Activated CD4-positive, alpha-beta T cell treated with anti-CD3 and anti-CD28 coated beads, Interleukin-2, amount 10 ng/mL, durations not matched to agents 24 days and 14 days (primary cell): ENCODE results near the gene PEX26. TPM values are rescaled to one million over a fixed set of nuclear protein-coding genes. Genes with fewer than 3 reads are reported as not detected.
A peak's percentile ranks its signal among the peaks of the same experiment; 100 is the strongest.
"Not testable (repeated sequence)": the region's sequence is repeated elsewhere in the genome, so short reads cannot be mapped to it uniquely, and the experiment has no call there.

ENCODE experiments used
- DNase-seq: peaks from one replicate; pipeline ENCODE4 v3.0.0; 2022
- H3K27ac Mint-ChIP-seq: one replicate; pipeline ENCODE4 v1.8.0; 2022; ENCODE audit warnings: mild to moderate bottlenecking, mixed read lengths
- H3K27me3 Mint-ChIP-seq: one replicate; pipeline ENCODE4 v1.8.0; 2022; ENCODE audit warnings: mixed read lengths
- H3K36me3 Mint-ChIP-seq: one replicate; pipeline ENCODE4 v1.8.0; 2022; ENCODE audit warnings: low read depth, mild to moderate bottlenecking, mixed read lengths
- H3K4me1 Mint-ChIP-seq: one replicate; pipeline ENCODE4 v1.8.0; 2021; ENCODE audit warnings: mixed read lengths
- H3K4me3 Mint-ChIP-seq: one replicate; pipeline ENCODE4 v1.8.0; 2022; ENCODE audit warnings: mild to moderate bottlenecking, moderate library complexity, mixed read lengths
- H3K9me3 Mint-ChIP-seq: one replicate; pipeline ENCODE4 v1.8.0; 2021; ENCODE audit warnings: mixed read lengths
- intact Hi-C: fragments of 100-400 bp; cut with micrococcal nuclease; formaldehyde crosslinking; loops from one replicate; pipeline ENCODE4 v1.15.1; 2023
- total RNA-seq: library from RNA; stranded (reverse); gene quantifications from 2 replicates; pipeline ENCODE4 v1.2.3, GENCODE V29; 2022

PEX26 gene
- total RNA-seq, 1 donor from 2014 or later = 54.0 TPM

- intact Hi-C loops = no loop called here
- H3K36me3 Mint-ChIP-seq = peaks cover 68% of the 10 kb centered on the region
- H3K4me3 Mint-ChIP-seq = no peak overlapping the region
- no peaks in the 10 kb centered on the region for H3K27me3 Mint-ChIP-seq
- H3K9me3 Mint-ChIP-seq = no peaks in the 10 kb centered on the region
- peaks cover 19% of the 10 kb centered on the region for H3K4me1 Mint-ChIP-seq
- DNase-seq = no peak
- no peak overlapping the region for H3K27ac Mint-ChIP-seq
Measured at GRCh38 chr22:18087350-18087855, 9.6 kb downstream of the PEX26 start.

- Mint-ChIP-seq H3K9me3 (no peaks in the 10 kb centered on the region), H3K27me3 (no peaks in the 10 kb centered on the region), H3K36me3 (peaks cover 63% of the 10 kb centered on the region), H3K27ac (peak overlapping the region; percentile 59), H3K4me1 (peaks cover 15% of the 10 kb centered on the region), H3K4me3 (no peak overlapping the region)
- no peak for DNase-seq
- intact Hi-C loops = no loop called here
Measured at GRCh38 chr22:18088825-18089568, 11.2 kb downstream of the PEX26 start.

GRCh38 chr22:18090286-18090685, 12.5 kb downstream of the PEX26 start:
- H3K4me1 Mint-ChIP-seq = peaks cover 16% of the 10 kb centered on the region
- no peak for DNase-seq
- H3K4me3 Mint-ChIP-seq = no peak overlapping the region
- H3K27ac Mint-ChIP-seq = no peak overlapping the region
- peaks cover 57% of the 10 kb centered on the region for H3K36me3 Mint-ChIP-seq
- H3K27me3 Mint-ChIP-seq = no peaks in the 10 kb centered on the region
- no peaks in the 10 kb centered on the region for H3K9me3 Mint-ChIP-seq
- intact Hi-C loops = no loop called here

GRCh38 chr22:18091478-18091877, 13.7 kb downstream of the PEX26 start:
- peaks cover 16% of the 10 kb centered on the region for H3K4me1 Mint-ChIP-seq
- no peaks in the 10 kb centered on the region for H3K9me3 Mint-ChIP-seq
- no peaks in the 10 kb centered on the region for H3K27me3 Mint-ChIP-seq
- DNase-seq = no peak
- no peak overlapping the region for H3K4me3 Mint-ChIP-seq
- no peak overlapping the region for H3K27ac Mint-ChIP-seq
- intact Hi-C loops = no loop called here
- H3K36me3 Mint-ChIP-seq = peaks cover 57% of the 10 kb centered on the region

- intact Hi-C loops = no loop called here
- DNase-seq = peak; percentile 65
- Mint-ChIP-seq H3K4me1 (peaks cover 22% of the 10 kb centered on the region), H3K4me3 (peak overlapping the region; percentile 31), H3K36me3 (peaks cover 57% of the 10 kb centered on the region), H3K27ac (peak overlapping the region; percentile 78), H3K9me3 (no peaks in the 10 kb centered on the region), H3K27me3 (no peaks in the 10 kb centered on the region)
Measured at GRCh38 chr22:18091916-18092526, 14.2 kb downstream of the PEX26 start.

GRCh38 chr22:18093661-18094060, 15.9 kb downstream of the PEX26 start:
- no peak overlapping the region for H3K4me3 Mint-ChIP-seq
- intact Hi-C loops = no loop called here
- peaks cover 22% of the 10 kb centered on the region for H3K4me1 Mint-ChIP-seq
- H3K36me3 Mint-ChIP-seq = peaks cover 45% of the 10 kb centered on the region
- H3K27ac Mint-ChIP-seq = no peak overlapping the region
- H3K27me3 Mint-ChIP-seq = no peaks in the 10 kb centered on the region
- DNase-seq = no peak
- H3K9me3 Mint-ChIP-seq = no peaks in the 10 kb centered on the region

- Mint-ChIP-seq H3K4me3 (no peak overlapping the region), H3K9me3 (no peaks in the 10 kb centered on the region), H3K4me1 (peaks cover 19% of the 10 kb centered on the region), H3K36me3 (peaks cover 43% of the 10 kb centered on the region), H3K27me3 (no peaks in the 10 kb centered on the region), H3K27ac (no peak overlapping the region)
- intact Hi-C loops = no loop called here
- DNase-seq = no peak
Measured at GRCh38 chr22:18095101-18095805, 17.5 kb downstream of the PEX26 start.

- H3K27me3 Mint-ChIP-seq = no peaks in the 10 kb centered on the region
- no peak for DNase-seq
- H3K9me3 Mint-ChIP-seq = peaks cover 3% of the 10 kb centered on the region
- H3K36me3 Mint-ChIP-seq = peaks cover 42% of the 10 kb centered on the region
- peak overlapping the region; percentile 70 for H3K27ac Mint-ChIP-seq
- H3K4me3 Mint-ChIP-seq = no peak overlapping the region
- intact Hi-C loops = no loop called here
- peaks cover 13% of the 10 kb centered on the region for H3K4me1 Mint-ChIP-seq
Measured at GRCh38 chr22:18096823-18097222, 19.0 kb downstream of the PEX26 start.

GRCh38 chr22:18100781-18101180, 23.0 kb downstream of the PEX26 start:
- Mint-ChIP-seq H3K36me3 (peaks cover 53% of the 10 kb centered on the region), H3K27ac (no peak overlapping the region), H3K9me3 (peaks cover 14% of the 10 kb centered on the region), H3K27me3 (no peaks in the 10 kb centered on the region), H3K4me1 (peaks cover 26% of the 10 kb centered on the region), H3K4me3 (no peak overlapping the region)
- intact Hi-C loops = no loop called here
- DNase-seq = no peak

GRCh38 chr22:18101536-18101935, 23.7 kb downstream of the PEX26 start:
- H3K9me3 Mint-ChIP-seq = peaks cover 17% of the 10 kb centered on the region
- H3K4me3 Mint-ChIP-seq = no peak overlapping the region
- no peaks in the 10 kb centered on the region for H3K27me3 Mint-ChIP-seq
- peak overlapping the region; percentile 43 for H3K27ac Mint-ChIP-seq
- intact Hi-C loops = no loop called here
- no peak for DNase-seq
- peaks cover 52% of the 10 kb centered on the region for H3K36me3 Mint-ChIP-seq
- peaks cover 28% of the 10 kb centered on the region for H3K4me1 Mint-ChIP-seq

- peak overlapping the region; percentile 26 for H3K4me3 Mint-ChIP-seq
- peaks cover 21% of the 10 kb centered on the region for H3K9me3 Mint-ChIP-seq
- no peak for DNase-seq
- peaks cover 53% of the 10 kb centered on the region for H3K36me3 Mint-ChIP-seq
- intact Hi-C loops = no loop called here
- peaks cover 23% of the 10 kb centered on the region for H3K4me1 Mint-ChIP-seq
- no peaks in the 10 kb centered on the region for H3K27me3 Mint-ChIP-seq
- H3K27ac Mint-ChIP-seq = peak overlapping the region; percentile 90
Measured at GRCh38 chr22:18103527-18104269, 25.9 kb downstream of the PEX26 start.

GRCh38 chr22:18104566-18104965, 26.8 kb downstream of the PEX26 start:
- peaks cover 25% of the 10 kb centered on the region for H3K4me1 Mint-ChIP-seq
- H3K9me3 Mint-ChIP-seq = peaks cover 21% of the 10 kb centered on the region
- DNase-seq = no peak
- intact Hi-C loops = no loop called here
- H3K36me3 Mint-ChIP-seq = peaks cover 48% of the 10 kb centered on the region
- peak overlapping the region; percentile 43 for H3K4me3 Mint-ChIP-seq
- H3K27me3 Mint-ChIP-seq = peaks cover 5% of the 10 kb centered on the region
- H3K27ac Mint-ChIP-seq = peak overlapping the region; percentile 27

GRCh38 chr22:18105981-18106380, 28.2 kb downstream of the PEX26 start:
- not testable (repeated sequence) for H3K4me3 Mint-ChIP-seq
- H3K4me1 Mint-ChIP-seq = peaks cover 35% of the 10 kb centered on the region
- H3K27ac Mint-ChIP-seq = peak overlapping the region; percentile 62

More at GRCh38 chr22:18105981-18106380, 28.2 kb downstream of the PEX26 start:
- intact Hi-C loops, DNase-seq: not testable (repeated sequence)
- Mint-ChIP-seq H3K27me3 (peaks cover 17% of the 10 kb centered on the region), H3K9me3 (peaks cover 21% of the 10 kb centered on the region), H3K36me3 (peaks cover 43% of the 10 kb centered on the region)
